Endothelial cell of hepatic sinusoid (primary cell): Measurements from ENCODE around the gene MYO19.
"Not testable (repeated sequence)": the region's sequence is repeated elsewhere in the genome, so short reads cannot be mapped to it uniquely, and the experiment has no call there.

Source experiments
- in situ Hi-C: cut with HindIII; loops from 2 replicates; pipeline ENCODE4 v1.10.0; 2017; ENCODE audit warnings: low sequenced_read_pairs

The MYO19 gene

GRCh38 chr17:36533935-36534839 is 481 bp downstream of the MYO19 start:
- in situ Hi-C loops: no loop called here

DNA sequence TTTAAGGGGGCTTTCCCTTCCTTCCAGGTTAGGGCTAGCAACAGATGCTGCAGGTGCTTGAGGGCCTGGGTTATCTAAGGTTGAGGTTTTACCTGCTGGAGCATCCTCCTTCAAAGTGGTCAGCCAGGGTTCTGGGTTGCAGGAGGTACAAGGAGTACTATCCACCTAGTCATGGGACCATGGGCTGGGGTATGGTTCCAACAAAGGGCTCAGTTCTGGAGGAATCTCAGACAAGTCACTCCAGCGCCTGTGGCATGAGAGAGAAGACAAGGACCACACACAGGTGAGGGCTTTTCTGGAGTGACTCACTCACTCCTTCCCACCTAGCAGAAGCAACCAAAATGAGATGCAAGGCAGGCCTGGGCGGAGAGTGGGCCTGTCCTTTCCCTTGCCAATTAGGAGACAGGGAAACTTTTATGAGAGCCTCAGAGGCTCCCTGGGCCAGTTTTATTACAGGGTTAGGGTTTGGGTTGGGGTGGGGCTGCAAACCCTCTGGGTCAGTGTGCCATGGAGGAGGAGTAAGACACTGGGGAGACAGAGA is 2.2 kb downstream of the MYO19 start:
- in situ Hi-C loops: no loop called here

GRCh38 chr17:36529121-36529520 is 5.5 kb downstream of the MYO19 start:
- in situ Hi-C loops: no loop called here

- in situ Hi-C loops: no loop called here
Measured at GRCh38 chr17:36527621-36528250, 6.9 kb downstream of the MYO19 start.

- in situ Hi-C loops: no loop called here
Measured at GRCh38 chr17:36525888-36526287, 8.8 kb downstream of the MYO19 start.

GRCh38 chr17:36525113-36525512 is 9.6 kb downstream of the MYO19 start:
- in situ Hi-C loops: no loop called here

- in situ Hi-C loops: no loop called here
Measured at GRCh38 chr17:36524428-36524876, 10.2 kb downstream of the MYO19 start.

DNA sequence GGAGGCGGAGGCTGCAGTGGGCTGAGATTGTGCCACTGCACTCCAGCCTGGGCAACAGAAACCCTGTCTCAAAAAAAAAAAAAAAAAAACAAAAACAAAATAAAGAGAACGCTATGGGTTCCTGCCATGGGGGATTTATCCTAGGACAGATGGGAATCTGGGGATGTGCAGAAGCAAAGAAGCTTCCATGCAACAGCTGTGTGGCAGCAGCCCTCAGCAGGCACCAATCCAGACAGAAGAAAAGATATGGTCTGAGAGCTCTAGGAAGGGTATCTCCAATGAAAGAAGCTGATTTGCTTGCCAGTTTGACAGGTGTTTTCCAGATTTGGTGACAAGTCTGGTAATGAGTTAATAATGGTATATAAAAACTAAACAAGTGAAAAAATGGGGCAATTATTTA is 11.6 kb downstream of the MYO19 start:
- in situ Hi-C loops: no loop called here

DNA sequence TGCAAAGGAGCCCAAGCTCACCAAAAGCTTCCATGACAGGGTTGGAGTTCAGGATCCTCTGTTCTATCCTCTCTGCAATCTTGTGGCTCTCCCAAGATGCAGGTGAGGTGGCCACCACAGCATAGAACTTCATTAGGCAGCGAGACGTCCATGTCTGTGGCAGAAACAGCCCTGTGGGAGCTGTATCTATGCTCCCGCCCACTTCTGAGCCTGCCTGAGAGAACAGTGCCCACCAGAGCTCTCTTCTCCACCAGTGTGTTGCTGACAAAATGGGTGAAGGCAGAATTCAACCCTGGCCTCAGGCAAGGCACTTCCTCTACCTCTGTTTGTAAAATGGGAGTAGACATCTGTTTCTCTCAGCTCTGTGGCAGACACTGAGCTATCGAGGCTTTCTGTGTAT is 18.8 kb downstream of the MYO19 start:
- in situ Hi-C loops: no loop called here

DNA sequence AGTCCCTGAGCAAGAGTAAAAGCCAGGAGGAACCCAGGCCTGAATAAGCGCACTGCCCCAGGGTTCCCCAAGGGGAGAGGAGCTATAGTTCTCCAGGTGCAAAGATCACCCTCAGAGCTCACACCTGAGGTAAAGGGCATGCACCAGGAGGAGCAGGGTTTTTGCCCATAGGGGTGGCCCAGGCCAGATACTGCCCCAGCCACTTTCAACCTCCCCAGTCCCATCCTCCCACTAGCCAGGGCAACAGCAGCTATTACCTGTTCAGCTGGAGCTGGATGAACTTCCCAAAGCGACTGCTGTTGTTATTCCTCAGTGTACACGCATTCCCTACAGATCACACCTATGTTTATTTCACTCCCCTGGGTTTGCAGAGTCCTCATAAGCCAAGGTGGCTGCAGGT is 19.8 kb downstream of the MYO19 start:
- in situ Hi-C loops: no loop called here

DNA sequence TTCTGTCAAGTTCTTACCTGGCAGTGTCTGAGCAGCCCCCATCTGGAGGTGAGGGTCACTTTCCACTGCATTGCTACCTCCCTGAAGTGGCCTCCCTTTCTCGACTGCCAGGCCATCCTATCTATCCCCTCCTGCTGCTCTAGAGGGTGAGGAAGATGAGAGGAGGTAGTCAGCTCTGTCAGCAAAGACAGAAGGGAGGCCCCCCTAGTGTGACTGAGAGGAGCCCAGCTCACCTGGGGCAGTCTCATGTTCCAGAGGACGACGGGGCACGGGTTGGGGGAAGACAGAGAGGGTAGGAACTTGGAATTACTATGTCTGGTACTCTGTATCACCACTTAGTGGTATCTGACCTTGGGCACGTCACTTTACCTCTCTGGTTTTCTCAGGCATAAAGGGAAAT is 22.0 kb downstream of the MYO19 start:
- in situ Hi-C loops: no loop called here

DNA sequence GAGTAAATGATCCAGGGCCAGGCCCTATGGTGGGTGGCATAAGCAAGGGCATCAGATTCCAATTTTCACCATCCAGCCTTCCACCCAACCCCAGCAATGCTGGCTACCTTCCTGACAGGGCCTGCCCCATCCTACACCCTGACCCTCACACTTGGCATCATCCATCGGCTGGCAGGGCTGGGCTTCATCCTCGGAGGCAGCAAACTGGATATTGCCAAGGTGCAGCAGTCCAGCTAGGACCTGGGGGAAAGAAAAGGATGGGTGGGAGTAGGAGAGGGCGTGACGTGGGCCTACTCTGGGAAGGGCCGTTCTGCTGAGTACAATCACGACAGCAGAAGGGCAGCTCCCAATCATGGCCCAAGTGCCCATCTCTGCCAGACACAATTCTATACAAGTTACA is 23.5 kb downstream of the MYO19 start:
- in situ Hi-C loops: no loop called here

DNA sequence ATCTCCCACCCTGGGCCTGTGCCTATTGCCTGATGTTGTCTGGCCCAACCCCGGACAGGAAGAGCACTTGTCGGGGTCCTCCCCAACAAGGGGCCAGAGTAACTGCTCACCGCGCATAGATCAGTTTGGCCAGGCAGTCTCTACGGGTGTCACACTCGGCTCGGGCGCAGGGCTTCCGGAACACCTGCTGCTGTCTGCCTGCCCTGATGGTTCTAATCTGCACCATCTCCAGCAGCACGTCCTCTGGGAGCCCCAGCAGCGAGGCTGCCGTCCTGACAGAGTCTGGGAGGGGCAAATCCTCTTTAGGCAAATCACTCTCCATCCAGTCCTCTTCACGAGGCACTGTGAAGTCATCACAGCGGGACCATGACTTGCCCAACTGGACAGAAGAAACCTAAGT is 24.0 kb downstream of the MYO19 start:
- in situ Hi-C loops: no loop called here

GRCh38 chr17:36509272-36509985 is 25.2 kb downstream of the MYO19 start:
- in situ Hi-C loops: no loop called here

- in situ Hi-C loops: not testable (repeated sequence)
Measured at GRCh38 chr17:36508439-36508838, 26.2 kb downstream of the MYO19 start.

GRCh38 chr17:36507266-36507665 is 27.4 kb downstream of the MYO19 start:
- in situ Hi-C loops: no loop called here

DNA sequence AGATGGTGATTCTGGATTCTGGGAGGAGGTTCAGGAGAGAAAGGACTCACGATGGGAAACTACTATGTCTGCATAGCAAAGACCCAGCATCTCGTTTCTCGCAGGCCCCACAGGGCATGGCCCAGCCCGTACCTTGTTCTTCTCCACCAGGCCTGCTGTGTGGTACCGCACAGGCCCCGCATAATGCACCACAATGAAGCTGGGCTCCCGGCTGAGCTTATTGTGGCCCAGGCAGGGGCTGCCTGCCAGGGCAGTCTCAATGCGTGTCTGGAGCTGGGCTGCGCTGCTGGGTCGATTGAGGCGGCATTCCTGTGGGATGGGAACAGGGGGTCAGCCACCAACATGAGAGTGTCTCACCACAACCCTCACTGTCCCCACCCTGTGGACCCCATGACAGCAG is 27.8 kb downstream of the MYO19 start:
- in situ Hi-C loops: no loop called here

DNA sequence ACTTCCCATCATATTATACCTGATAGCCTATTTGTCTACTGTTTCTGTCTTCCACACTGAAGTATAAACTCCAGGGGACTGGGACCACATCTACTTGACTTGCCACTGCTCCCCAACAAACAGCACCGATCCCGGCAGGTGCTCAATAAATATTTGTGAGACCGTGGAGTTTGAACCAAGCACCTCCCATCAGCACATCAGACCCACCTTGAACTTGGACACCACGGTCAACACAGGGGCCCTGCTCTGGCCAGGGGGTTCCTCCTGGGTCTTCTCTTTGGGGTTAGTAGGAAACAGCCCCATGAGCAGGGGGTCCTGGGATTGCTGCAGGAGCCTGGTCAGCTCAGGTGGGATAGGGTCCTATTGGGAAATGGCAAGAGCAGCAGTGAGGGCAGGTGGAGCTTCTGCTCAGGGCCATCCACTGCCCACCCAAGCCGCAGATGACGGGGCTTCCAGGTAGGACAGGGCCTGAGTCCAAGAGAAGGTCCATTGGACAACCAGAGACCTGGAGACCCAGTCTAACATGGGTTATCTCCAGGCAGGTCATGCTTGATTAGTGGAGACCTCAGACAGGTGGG is 28.3 kb downstream of the MYO19 start:
- in situ Hi-C loops: no loop called here

DNA sequence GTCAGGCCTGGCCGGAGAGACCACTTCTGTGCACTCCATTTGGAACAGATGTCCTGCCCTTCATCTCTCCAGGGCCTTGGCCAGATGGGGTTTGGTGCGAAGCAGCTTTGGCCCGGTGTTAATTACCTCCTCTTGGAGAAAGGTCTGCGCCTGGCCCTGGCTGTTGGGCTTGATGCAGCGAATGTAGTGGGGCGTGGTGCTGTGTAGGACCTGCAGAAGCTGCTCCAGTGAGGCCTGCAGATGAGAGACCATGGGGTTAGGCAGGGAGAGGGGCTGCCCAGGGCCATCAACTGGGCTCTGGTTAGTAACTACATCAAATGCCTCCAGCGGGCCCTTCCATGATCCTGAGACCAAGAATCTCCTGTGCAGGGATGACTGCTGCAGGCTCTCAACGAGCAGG is 29.5 kb downstream of the MYO19 start:
- in situ Hi-C loops: no loop called here

- in situ Hi-C loops: no loop called here
Measured at GRCh38 chr17:36504156-36504545, 30.5 kb downstream of the MYO19 start.
